Measurements from ENCODE around the gene INSIG1.

The INSIG1 gene

GRCh38 chr7:155260498-155260872 lies 37.2 kb upstream of the INSIG1 start:
- Histone ChIP-seq H3K36me3 (replicated peaks) (no peaks in the 10 kb centered on the region), H3K27me3 (ENCODE audit: low read depth) (no peaks in the 10 kb centered on the region), H3K4me1 (no peaks in the 10 kb centered on the region), H3K9me3 (no peaks in the 10 kb centered on the region), H3K4me3 (no peak overlapping the region)
- in situ Hi-C loops (cut with MboI; ENCODE audit: low sequenced_read_pairs) = no loop called here
- DNase-seq (ENCODE audit: low spot score in 2 of 2) = no peak

- H3K27me3 ChIP-seq (ENCODE audit: low read depth) = no peaks in the 10 kb centered on the region
- no peak overlapping the region for H3K4me3 ChIP-seq
- no peaks in the 10 kb centered on the region for H3K36me3 ChIP-seq (replicated peaks)
- H3K9me3 ChIP-seq = no peaks in the 10 kb centered on the region
- H3K4me1 ChIP-seq = no peaks in the 10 kb centered on the region
- in situ Hi-C loops (cut with MboI; ENCODE audit: low sequenced_read_pairs) = no loop called here
- DNase-seq (ENCODE audit: low spot score in 2 of 2) = no peak
Measured at GRCh38 chr7:155261031-155261985, 36.4 kb upstream of the INSIG1 start.

GRCh38 chr7:155262031-155262430 lies 35.6 kb upstream of the INSIG1 start:
- Histone ChIP-seq H3K4me3 (no peak overlapping the region), H3K4me1 (no peaks in the 10 kb centered on the region), H3K36me3 (replicated peaks) (no peaks in the 10 kb centered on the region), H3K27me3 (ENCODE audit: low read depth) (no peaks in the 10 kb centered on the region), H3K9me3 (no peaks in the 10 kb centered on the region)
- in situ Hi-C loops (cut with MboI; ENCODE audit: low sequenced_read_pairs) = no loop called here
- no peak for DNase-seq (ENCODE audit: low spot score in 2 of 2)

- DNase-seq (ENCODE audit: low spot score in 2 of 2) = no peak
- H3K36me3 ChIP-seq (replicated peaks) = no peaks in the 10 kb centered on the region
- in situ Hi-C loops (cut with MboI; ENCODE audit: low sequenced_read_pairs) = no loop called here
Measured at GRCh38 chr7:155263051-155263450, 34.6 kb upstream of the INSIG1 start.

GRCh38 chr7:155263581-155264143 lies 34.0 kb upstream of the INSIG1 start:
- DNase-seq (ENCODE audit: low spot score in 2 of 2) = no peak
- Histone ChIP-seq H3K9me3 (no peaks in the 10 kb centered on the region), H3K36me3 (replicated peaks) (no peaks in the 10 kb centered on the region), H3K4me3 (no peak overlapping the region), H3K27me3 (ENCODE audit: low read depth) (no peaks in the 10 kb centered on the region), H3K4me1 (no peaks in the 10 kb centered on the region)
- in situ Hi-C loops (cut with MboI; ENCODE audit: low sequenced_read_pairs) = no loop called here

More at GRCh38 chr7:155263051-155263450, 34.6 kb upstream of the INSIG1 start:
- no peaks in the 10 kb centered on the region for H3K27me3 ChIP-seq (ENCODE audit: low read depth)
- no peaks in the 10 kb centered on the region for H3K9me3 ChIP-seq
- H3K4me3 ChIP-seq = no peak overlapping the region
- H3K4me1 ChIP-seq = no peaks in the 10 kb centered on the region

GRCh38 chr7:155265144-155265543 lies 32.5 kb upstream of the INSIG1 start:
- DNase-seq (ENCODE audit: low spot score in 2 of 2) = no peak
- in situ Hi-C loops (cut with MboI; ENCODE audit: low sequenced_read_pairs) = no loop called here
- no peaks in the 10 kb centered on the region for H3K4me1 ChIP-seq
- H3K27me3 ChIP-seq (ENCODE audit: low read depth) = no peaks in the 10 kb centered on the region
- H3K9me3 ChIP-seq = no peaks in the 10 kb centered on the region
- H3K36me3 ChIP-seq (replicated peaks) = no peaks in the 10 kb centered on the region
- no peak overlapping the region for H3K4me3 ChIP-seq

GRCh38 chr7:155265961-155266360 lies 31.7 kb upstream of the INSIG1 start:
- H3K36me3 ChIP-seq (replicated peaks) = no peaks in the 10 kb centered on the region
- no peaks in the 10 kb centered on the region for H3K27me3 ChIP-seq (ENCODE audit: low read depth)
- H3K9me3 ChIP-seq = no peaks in the 10 kb centered on the region
- DNase-seq (ENCODE audit: low spot score in 2 of 2) = no peak
- in situ Hi-C loops (cut with MboI; ENCODE audit: low sequenced_read_pairs) = no loop called here
- no peak overlapping the region for H3K4me3 ChIP-seq
- no peaks in the 10 kb centered on the region for H3K4me1 ChIP-seq

- in situ Hi-C loops (cut with MboI; ENCODE audit: low sequenced_read_pairs) = no loop called here
- H3K4me3 ChIP-seq = no peak overlapping the region
- no peaks in the 10 kb centered on the region for H3K27me3 ChIP-seq (ENCODE audit: low read depth)
- H3K9me3 ChIP-seq = no peaks in the 10 kb centered on the region
- H3K4me1 ChIP-seq = no peaks in the 10 kb centered on the region
- DNase-seq (ENCODE audit: low spot score in 2 of 2) = no peak
- no peaks in the 10 kb centered on the region for H3K36me3 ChIP-seq (replicated peaks)
Measured at GRCh38 chr7:155266440-155266839, 31.2 kb upstream of the INSIG1 start.

GRCh38 chr7:155267023-155267422 lies 30.7 kb upstream of the INSIG1 start:
- Histone ChIP-seq H3K4me3 (no peak overlapping the region), H3K4me1 (no peaks in the 10 kb centered on the region), H3K27me3 (ENCODE audit: low read depth) (no peaks in the 10 kb centered on the region), H3K36me3 (replicated peaks) (no peaks in the 10 kb centered on the region), H3K9me3 (no peaks in the 10 kb centered on the region)
- no peak for DNase-seq (ENCODE audit: low spot score in 2 of 2)
- in situ Hi-C loops (cut with MboI; ENCODE audit: low sequenced_read_pairs) = no loop called here

GRCh38 chr7:155267436-155267835 lies 30.2 kb upstream of the INSIG1 start:
- DNase-seq (ENCODE audit: low spot score in 2 of 2) = no peak
- H3K9me3 ChIP-seq = no peaks in the 10 kb centered on the region
- H3K4me1 ChIP-seq = no peaks in the 10 kb centered on the region
- H3K27me3 ChIP-seq (ENCODE audit: low read depth) = no peaks in the 10 kb centered on the region
- in situ Hi-C loops (cut with MboI; ENCODE audit: low sequenced_read_pairs) = no loop called here
- H3K4me3 ChIP-seq = no peak overlapping the region
- H3K36me3 ChIP-seq (replicated peaks) = no peaks in the 10 kb centered on the region

- no peaks in the 10 kb centered on the region for H3K4me1 ChIP-seq
- H3K36me3 ChIP-seq (replicated peaks) = no peaks in the 10 kb centered on the region
- H3K9me3 ChIP-seq = no peaks in the 10 kb centered on the region
- no peak overlapping the region for H3K4me3 ChIP-seq
- DNase-seq (ENCODE audit: low spot score in 2 of 2) = no peak
- no peaks in the 10 kb centered on the region for H3K27me3 ChIP-seq (ENCODE audit: low read depth)
- in situ Hi-C loops (cut with MboI; ENCODE audit: low sequenced_read_pairs) = no loop called here
Measured at GRCh38 chr7:155268211-155268610, 29.5 kb upstream of the INSIG1 start.

GRCh38 chr7:155268921-155269650 lies 28.6 kb upstream of the INSIG1 start:
- Histone ChIP-seq H3K9me3 (no peaks in the 10 kb centered on the region), H3K27me3 (ENCODE audit: low read depth) (no peaks in the 10 kb centered on the region), H3K36me3 (replicated peaks) (no peaks in the 10 kb centered on the region), H3K4me3 (no peak overlapping the region), H3K4me1 (no peaks in the 10 kb centered on the region)
- DNase-seq (ENCODE audit: low spot score in 2 of 2) = no peak
- in situ Hi-C loops (cut with MboI; ENCODE audit: low sequenced_read_pairs) = no loop called here

GRCh38 chr7:155269766-155270585 lies 27.7 kb upstream of the INSIG1 start:
- no peaks in the 10 kb centered on the region for H3K36me3 ChIP-seq (replicated peaks)
- DNase-seq (ENCODE audit: low spot score in 2 of 2) = no peak
- no peak overlapping the region for H3K4me3 ChIP-seq
- no peaks in the 10 kb centered on the region for H3K9me3 ChIP-seq
- in situ Hi-C loops (cut with MboI; ENCODE audit: low sequenced_read_pairs) = no loop called here
- H3K4me1 ChIP-seq = no peaks in the 10 kb centered on the region
- H3K27me3 ChIP-seq (ENCODE audit: low read depth) = no peaks in the 10 kb centered on the region

Data from HAP-1 (cell line).